Measurements from ENCODE around the gene CATSPER3.

DNA sequence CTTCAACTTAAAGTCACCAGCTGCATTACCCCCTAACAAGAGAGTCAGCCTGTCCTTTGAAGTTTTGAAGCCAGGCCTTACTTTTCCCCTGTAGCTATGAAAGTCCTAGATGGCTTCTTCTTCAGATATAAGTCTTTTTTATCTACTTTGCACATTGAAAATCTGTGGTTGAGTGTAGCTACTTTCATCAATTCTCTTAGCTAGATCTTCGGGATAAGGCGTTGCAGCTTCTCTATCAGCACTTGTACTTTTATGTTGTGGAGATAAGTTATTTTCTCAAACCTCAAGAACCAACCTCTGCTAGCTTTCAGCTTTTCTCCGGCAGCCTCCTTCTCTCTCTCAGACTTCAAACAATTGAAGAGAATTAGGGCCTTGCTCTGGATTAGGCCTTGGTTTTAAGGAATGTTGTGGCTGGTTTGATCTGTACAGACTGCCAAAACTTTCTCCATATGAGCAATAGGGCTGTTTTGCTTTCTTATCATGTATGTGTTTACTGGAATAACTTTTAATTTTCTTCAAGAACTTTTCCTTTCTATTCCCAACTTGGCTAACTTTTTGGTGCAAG is 21.6 kb downstream of the CATSPER3 start:
- TF ChIP-seq, protein P1, sequence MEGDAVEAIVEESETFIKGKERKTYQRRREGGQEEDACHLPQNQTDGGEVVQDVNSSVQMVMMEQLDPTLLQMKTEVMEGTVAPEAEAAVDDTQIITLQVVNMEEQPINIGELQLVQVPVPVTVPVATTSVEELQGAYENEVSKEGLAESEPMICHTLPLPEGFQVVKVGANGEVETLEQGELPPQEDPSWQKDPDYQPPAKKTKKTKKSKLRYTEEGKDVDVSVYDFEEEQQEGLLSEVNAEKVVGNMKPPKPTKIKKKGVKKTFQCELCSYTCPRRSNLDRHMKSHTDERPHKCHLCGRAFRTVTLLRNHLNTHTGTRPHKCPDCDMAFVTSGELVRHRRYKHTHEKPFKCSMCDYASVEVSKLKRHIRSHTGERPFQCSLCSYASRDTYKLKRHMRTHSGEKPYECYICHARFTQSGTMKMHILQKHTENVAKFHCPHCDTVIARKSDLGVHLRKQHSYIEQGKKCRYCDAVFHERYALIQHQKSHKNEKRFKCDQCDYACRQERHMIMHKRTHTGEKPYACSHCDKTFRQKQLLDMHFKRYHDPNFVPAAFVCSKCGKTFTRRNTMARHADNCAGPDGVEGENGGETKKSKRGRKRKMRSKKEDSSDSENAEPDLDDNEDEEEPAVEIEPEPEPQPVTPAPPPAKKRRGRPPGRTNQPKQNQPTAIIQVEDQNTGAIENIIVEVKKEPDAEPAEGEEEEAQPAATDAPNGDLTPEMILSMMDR (conservative IDR thresholded peaks at IDR 0.05): no peak
- TF ChIP-seq EZH2 (IDR thresholded peaks at IDR 0.05; ENCODE audit: low read depth): no peak

Data from PC-9 (cell line).